DOHH2 (cell line): Measurements from ENCODE around the gene EEIG2.

Experiments used
- EZH2phosphoT487 ChIP-seq: fragments of 200-600 bp; sonication (generic); IDR thresholded peaks from 2 replicates; pipeline ENCODE4 v1.6.1; 2017; ENCODE audit warnings: borderline replicate concordance, mild to moderate bottlenecking, antibody characterized with exemption, low read length, moderate library complexity, mixed read lengths
- TF ChIP-seq, protein P1 (sequence below): fragments of 200-600 bp; sonication (generic); IDR thresholded peaks from one replicate; pipeline ENCODE4 v1.5.1; 2014; ENCODE audit warnings: antibody characterized with exemption, mild to moderate bottlenecking, low read depth, low read length; ENCODE audit not compliant: poor library complexity, severe bottlenecking

DNA sequence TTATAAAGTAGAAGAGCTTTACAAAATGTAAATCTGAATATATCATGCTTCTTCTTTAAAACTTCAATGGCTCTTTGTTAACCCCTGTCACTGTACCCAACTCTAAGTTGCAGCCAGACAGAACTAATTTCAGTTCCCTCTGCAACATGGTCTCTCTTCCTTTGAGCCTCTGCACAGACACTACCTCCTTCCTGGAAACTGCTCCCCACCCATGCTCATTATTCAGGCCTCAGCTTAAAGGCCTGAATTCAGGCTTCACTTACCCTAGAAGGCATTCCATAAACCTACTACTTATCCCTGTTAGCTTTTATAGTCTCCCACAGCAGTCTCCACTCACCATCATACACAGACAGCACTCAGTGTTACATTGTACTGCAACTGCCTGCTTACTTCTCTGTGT is 2.6 kb upstream of the EEIG2 start:
- TF ChIP-seq, protein P1, sequence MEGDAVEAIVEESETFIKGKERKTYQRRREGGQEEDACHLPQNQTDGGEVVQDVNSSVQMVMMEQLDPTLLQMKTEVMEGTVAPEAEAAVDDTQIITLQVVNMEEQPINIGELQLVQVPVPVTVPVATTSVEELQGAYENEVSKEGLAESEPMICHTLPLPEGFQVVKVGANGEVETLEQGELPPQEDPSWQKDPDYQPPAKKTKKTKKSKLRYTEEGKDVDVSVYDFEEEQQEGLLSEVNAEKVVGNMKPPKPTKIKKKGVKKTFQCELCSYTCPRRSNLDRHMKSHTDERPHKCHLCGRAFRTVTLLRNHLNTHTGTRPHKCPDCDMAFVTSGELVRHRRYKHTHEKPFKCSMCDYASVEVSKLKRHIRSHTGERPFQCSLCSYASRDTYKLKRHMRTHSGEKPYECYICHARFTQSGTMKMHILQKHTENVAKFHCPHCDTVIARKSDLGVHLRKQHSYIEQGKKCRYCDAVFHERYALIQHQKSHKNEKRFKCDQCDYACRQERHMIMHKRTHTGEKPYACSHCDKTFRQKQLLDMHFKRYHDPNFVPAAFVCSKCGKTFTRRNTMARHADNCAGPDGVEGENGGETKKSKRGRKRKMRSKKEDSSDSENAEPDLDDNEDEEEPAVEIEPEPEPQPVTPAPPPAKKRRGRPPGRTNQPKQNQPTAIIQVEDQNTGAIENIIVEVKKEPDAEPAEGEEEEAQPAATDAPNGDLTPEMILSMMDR, result no peak
- no peak for TF ChIP-seq EZH2phosphoT487
